Ovary (tissue), 3 donors: ENCODE measurements around the gene HTR3C.

Experiments used
- POLR2A ChIP-seq: fragments of 450-650 bp; IDR thresholded peaks from one replicate; pipeline ENCODE4 v1.6.1; 2017; ENCODE audit warnings: antibody characterized with exemption, mild to moderate bottlenecking, moderate library complexity
- TF ChIP-seq, protein P1 (sequence below), 3 donors: fragments of 450-650 bp in 2 of 3; fragments of 200-600 bp in 1 of 3; IDR thresholded peaks; one replicate each; pipeline versions ENCODE4 v1.5.1 to v1.8.0; 2016 to 2022; ENCODE audit warnings: antibody characterized with exemption in 3 of 3, mild to moderate bottlenecking in 1 of 3
- donor health status: DM: no; HTN: no; CAD: no.

DNA sequence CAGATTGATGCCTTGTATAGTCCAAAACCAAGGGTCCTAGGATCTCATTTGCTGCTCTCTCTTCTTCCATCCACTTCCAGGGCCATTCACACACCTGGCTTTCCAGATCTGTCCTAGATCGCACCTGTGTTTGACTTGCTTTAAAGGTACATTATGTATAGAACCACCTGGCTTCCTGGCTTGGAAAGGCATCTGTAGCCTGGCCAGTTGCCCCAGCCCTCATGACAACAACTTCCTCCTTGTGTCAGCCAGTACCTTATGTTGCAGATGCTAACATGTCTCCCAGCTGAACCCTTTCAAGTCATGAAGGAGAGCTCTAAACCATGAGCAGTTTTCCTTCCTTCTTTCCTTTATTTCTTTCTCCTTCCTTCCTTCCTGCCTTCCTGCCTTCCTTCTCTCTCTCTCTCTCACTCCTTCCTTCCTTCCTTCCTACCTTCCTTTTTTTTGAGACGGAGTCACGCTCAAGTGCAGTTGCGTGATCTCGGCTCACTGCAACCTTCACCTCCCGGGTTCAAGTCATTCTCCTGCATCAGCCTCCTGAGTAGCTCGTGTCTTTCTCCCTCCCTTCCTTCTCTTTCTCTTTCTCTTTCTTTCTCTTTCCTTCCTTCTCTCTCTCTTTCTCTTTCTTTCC is 2.5 kb upstream of the HTR3C start:
- TF ChIP-seq, protein P1, sequence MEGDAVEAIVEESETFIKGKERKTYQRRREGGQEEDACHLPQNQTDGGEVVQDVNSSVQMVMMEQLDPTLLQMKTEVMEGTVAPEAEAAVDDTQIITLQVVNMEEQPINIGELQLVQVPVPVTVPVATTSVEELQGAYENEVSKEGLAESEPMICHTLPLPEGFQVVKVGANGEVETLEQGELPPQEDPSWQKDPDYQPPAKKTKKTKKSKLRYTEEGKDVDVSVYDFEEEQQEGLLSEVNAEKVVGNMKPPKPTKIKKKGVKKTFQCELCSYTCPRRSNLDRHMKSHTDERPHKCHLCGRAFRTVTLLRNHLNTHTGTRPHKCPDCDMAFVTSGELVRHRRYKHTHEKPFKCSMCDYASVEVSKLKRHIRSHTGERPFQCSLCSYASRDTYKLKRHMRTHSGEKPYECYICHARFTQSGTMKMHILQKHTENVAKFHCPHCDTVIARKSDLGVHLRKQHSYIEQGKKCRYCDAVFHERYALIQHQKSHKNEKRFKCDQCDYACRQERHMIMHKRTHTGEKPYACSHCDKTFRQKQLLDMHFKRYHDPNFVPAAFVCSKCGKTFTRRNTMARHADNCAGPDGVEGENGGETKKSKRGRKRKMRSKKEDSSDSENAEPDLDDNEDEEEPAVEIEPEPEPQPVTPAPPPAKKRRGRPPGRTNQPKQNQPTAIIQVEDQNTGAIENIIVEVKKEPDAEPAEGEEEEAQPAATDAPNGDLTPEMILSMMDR (IDR thresholded peaks at IDR 0.05) = no peak
- no peak for TF ChIP-seq POLR2A
